Osteoblast (primary cell): ENCODE results near the gene NUDT8. TPM values are rescaled to one million over a fixed set of nuclear protein-coding genes. Genes with fewer than 3 reads are reported as not detected.
"Not testable (repeated sequence)": the region's sequence is repeated elsewhere in the genome, so short reads cannot be mapped to it uniquely, and the experiment has no call there.

Source experiments
- DNase-seq: peaks from one replicate; pipeline ENCODE4 v3.0.0; 2011; ENCODE audit warnings: low spot score, mixed read lengths; ENCODE audit not compliant: insufficient read length; ENCODE audit errors: missing footprints
- H2AFZ ChIP-seq: 2 replicates; pipeline ENCODE4 v1.6.0; 2011; ENCODE audit warnings: mild to moderate bottlenecking, low read length
- H3K27ac ChIP-seq: 2 replicates; pipeline ENCODE4 v1.5.1; 2011; ENCODE audit warnings: mild to moderate bottlenecking, low read depth, low read length, moderate library complexity
- H3K27me3 ChIP-seq: 2 replicates; pipeline ENCODE4 v1.6.0; 2012; ENCODE audit warnings: mild to moderate bottlenecking, control low read depth, inconsistent platforms, low read length, moderate library complexity; ENCODE audit not compliant: insufficient read depth
- H3K36me3 ChIP-seq: 2 replicates; pipeline ENCODE4 v1.5.1; 2011; ENCODE audit warnings: mild to moderate bottlenecking, low read length, control low read depth, moderate library complexity; ENCODE audit not compliant: insufficient read depth
- H3K4me1 ChIP-seq: 2 replicates; pipeline ENCODE4 v1.5.1; 2011; ENCODE audit warnings: mild to moderate bottlenecking, low read length, control low read depth, moderate library complexity; ENCODE audit not compliant: insufficient read depth
- H3K4me2 ChIP-seq: 2 replicates; pipeline ENCODE4 v1.6.0; 2011; ENCODE audit warnings: mild to moderate bottlenecking, low read length; ENCODE audit not compliant: insufficient read depth
- H3K4me3 ChIP-seq: fragments of 200-600 bp; sonication (generic); 3 replicates; pipeline ENCODE4 v1.5.1; 2012; ENCODE audit warnings: mild to moderate bottlenecking, low read length, inconsistent platforms; ENCODE audit not compliant: insufficient read depth
- H3K79me2 ChIP-seq: 2 replicates; pipeline ENCODE4 v1.6.0; 2012; ENCODE audit warnings: mild to moderate bottlenecking, low read length, control low read depth, inconsistent platforms; ENCODE audit not compliant: insufficient read depth
- H3K9me3 ChIP-seq: 2 replicates; pipeline ENCODE4 v1.5.1; 2011; ENCODE audit warnings: low read depth, low read length, control low read depth
- H4K20me1 ChIP-seq: 2 replicates; pipeline ENCODE4 v1.6.0; 2012; ENCODE audit warnings: mild to moderate bottlenecking, low read length, control low read depth; ENCODE audit not compliant: insufficient read depth
- total RNA-seq: library from RNA; depleted of rRNA; stranded (reverse); fragments of >200 nt; gene quantifications from 2 replicates; pipeline ENCODE4 v1.2.3, GENCODE V29; 2012
- TF ChIP-seq, protein P1 (sequence below): IDR thresholded peaks from 2 replicates; pipeline ENCODE4 v1.5.1; 2011; ENCODE audit warnings: mild to moderate bottlenecking, low read depth, low read length, moderate library complexity; ENCODE audit errors: extremely low read depth

The NUDT8 gene
- total RNA-seq, 1 donor: 4.7 TPM

GRCh38 chr11:67621928-67622327, 7.8 kb downstream of the NUDT8 start:
- not testable (repeated sequence) for H2AFZ ChIP-seq, H3K79me2 ChIP-seq, DNase-seq, H3K4me3 ChIP-seq, H4K20me1 ChIP-seq, H3K9me3 ChIP-seq, H3K27ac ChIP-seq, H3K36me3 ChIP-seq, H3K4me2 ChIP-seq, H3K4me1 ChIP-seq
- H3K27me3 ChIP-seq: peaks cover 14% of the 10 kb centered on the region

- not testable (repeated sequence) for H3K4me2 ChIP-seq, H4K20me1 ChIP-seq, H2AFZ ChIP-seq, H3K4me1 ChIP-seq, H3K36me3 ChIP-seq, H3K79me2 ChIP-seq, H3K9me3 ChIP-seq, H3K4me3 ChIP-seq, H3K27ac ChIP-seq, DNase-seq
- peaks cover 23% of the 10 kb centered on the region for H3K27me3 ChIP-seq
Measured at GRCh38 chr11:67620621-67621020, 9.1 kb downstream of the NUDT8 start.

DNA sequence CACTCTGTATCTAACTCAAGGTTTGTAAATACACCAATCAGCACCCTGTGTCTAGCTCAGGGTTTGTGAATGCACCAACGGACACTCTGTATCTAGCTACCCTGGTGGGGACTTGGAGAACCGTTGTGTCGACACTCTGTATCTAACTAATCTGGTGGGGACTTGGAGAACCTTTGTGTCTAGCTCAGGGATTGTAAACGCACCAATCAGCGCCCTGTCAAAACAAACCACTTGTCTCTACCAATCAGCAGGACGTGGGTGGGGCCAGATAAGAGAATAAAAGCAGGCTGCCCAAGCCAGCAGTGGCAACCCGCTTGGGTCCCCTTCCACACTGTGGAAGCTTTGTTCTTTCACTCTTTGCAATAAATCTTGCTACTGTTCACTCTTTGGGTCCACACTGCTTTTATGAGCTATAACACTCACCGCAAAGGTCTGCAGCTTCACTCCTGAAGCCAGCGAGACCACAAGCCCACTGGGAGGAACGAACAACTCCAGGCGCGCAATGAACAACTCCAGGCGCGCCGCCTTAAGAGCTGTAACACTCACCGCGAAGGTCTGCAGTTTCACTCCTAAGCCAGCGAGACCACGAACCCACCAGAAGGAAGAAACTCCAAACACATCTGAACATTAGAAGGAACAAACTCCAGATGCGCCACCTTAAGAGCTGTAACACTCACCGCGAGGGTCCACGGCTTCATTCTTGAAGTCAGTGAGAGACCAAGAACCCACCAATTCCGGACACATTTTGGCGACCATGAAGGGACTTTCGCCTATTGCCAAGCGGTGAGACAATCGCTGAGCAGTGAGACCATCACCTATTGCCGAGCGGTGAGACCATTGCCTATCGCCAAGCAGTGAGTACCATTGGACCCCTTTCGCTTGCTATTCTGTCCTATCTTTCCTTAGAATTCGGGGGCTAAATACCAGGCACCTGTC, 9.8 kb downstream of the NUDT8 start:
- H2AFZ ChIP-seq, H3K4me3 ChIP-seq, DNase-seq: not testable (repeated sequence)

DNA sequence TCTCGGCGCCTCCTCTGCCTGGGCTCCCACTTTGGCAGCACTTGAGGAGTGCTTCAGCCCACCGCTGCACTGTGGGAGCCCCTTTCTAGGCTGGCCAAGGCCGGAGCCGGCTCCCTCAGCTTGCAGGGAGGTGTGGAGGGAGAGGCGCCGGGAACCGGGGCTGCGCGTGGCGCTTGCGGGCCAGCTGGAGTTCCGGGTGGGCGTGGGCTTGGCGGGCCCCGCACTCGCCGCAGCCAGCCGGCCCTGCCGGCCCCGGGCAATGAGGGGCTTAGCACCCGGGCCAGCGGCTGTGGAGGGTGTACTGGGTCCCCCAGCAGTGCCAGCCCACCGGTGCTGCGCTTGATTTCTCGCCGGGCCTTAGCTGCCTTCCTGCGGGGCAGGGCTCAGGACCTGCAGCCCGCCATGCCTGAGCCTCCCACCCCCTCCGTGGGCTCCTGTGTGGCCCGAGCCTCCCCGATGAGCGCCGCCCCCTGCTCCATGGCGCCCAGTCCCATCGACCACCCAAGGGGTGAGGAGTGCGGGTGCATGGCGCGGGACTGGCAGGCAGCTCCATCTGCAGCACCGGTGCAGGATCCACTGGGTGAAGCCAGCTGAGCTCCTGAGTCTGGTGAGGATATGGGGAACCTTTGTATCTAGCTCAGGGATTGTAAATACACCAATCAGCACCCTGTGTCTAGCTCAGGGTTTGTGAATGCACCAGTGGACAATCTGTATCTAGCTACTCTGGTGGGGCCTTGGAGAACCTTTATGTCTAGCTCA, 10.7 kb downstream of the NUDT8 start:
- H3K36me3 ChIP-seq, H3K4me3 ChIP-seq, H3K4me2 ChIP-seq, DNase-seq, H2AFZ ChIP-seq, H3K27ac ChIP-seq, H3K4me1 ChIP-seq, H4K20me1 ChIP-seq, H3K9me3 ChIP-seq, H3K79me2 ChIP-seq: not testable (repeated sequence)
- H3K27me3 ChIP-seq: peaks cover 29% of the 10 kb centered on the region

More for the DNA sequence above, 9.8 kb downstream of the NUDT8 start:
- peaks cover 29% of the 10 kb centered on the region for H3K27me3 ChIP-seq
- not testable (repeated sequence) for H3K9me3 ChIP-seq, H3K79me2 ChIP-seq, H3K4me2 ChIP-seq, H3K27ac ChIP-seq, H3K36me3 ChIP-seq, H3K4me1 ChIP-seq, H4K20me1 ChIP-seq

GRCh38 chr11:67617243-67617953, 12.3 kb downstream of the NUDT8 start:
- TF ChIP-seq, protein P1, sequence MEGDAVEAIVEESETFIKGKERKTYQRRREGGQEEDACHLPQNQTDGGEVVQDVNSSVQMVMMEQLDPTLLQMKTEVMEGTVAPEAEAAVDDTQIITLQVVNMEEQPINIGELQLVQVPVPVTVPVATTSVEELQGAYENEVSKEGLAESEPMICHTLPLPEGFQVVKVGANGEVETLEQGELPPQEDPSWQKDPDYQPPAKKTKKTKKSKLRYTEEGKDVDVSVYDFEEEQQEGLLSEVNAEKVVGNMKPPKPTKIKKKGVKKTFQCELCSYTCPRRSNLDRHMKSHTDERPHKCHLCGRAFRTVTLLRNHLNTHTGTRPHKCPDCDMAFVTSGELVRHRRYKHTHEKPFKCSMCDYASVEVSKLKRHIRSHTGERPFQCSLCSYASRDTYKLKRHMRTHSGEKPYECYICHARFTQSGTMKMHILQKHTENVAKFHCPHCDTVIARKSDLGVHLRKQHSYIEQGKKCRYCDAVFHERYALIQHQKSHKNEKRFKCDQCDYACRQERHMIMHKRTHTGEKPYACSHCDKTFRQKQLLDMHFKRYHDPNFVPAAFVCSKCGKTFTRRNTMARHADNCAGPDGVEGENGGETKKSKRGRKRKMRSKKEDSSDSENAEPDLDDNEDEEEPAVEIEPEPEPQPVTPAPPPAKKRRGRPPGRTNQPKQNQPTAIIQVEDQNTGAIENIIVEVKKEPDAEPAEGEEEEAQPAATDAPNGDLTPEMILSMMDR: no peak
- Histone ChIP-seq H3K4me1 (peaks cover 7% of the 10 kb centered on the region), H3K9me3 (no peaks in the 10 kb centered on the region), H3K36me3 (no peaks in the 10 kb centered on the region), H3K4me2 (no peak overlapping the region), H2AFZ (no peak overlapping the region), H4K20me1 (no peaks in the 10 kb centered on the region), H3K27me3 (peaks cover 29% of the 10 kb centered on the region), H3K4me3 (no peak overlapping the region), H3K27ac (no peak overlapping the region), H3K79me2 (no peaks in the 10 kb centered on the region)
- peak; percentile 62 for DNase-seq
